ENCODE results near the gene ZFP3. TPM values are rescaled to one million over a fixed set of nuclear protein-coding genes. Genes with fewer than 3 reads are reported as not detected.

The ZFP3 gene
- total and polyA plus RNA-seq, 7 experiments from 2014 or later = 1.4 to 14.8 (median 3.7) TPM

DNA sequence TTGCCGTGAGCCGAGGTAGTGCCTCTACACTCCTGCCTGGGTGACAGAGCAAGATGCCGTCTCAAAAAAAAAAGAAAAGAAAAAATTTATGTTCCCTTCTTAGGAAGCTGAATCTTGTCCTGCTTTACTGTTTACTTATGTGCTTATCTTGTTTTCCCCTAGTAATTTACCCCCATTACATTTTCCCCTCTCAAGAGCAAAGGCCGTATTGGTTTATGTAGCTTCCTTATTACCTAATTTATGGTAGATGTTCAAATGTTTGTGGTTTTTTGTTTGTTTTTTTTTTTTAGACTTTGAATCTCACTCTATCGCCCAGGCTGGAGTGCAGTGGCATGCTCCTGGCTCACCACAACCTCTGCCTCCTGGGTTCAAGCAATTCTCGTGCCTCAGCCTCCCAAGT is 32.8 kb upstream of the ZFP3 start:
- H3K4me1 ChIP-seq (ENCODE audit: control insufficient read depth in 2 of 2, insufficient read depth in 2 of 2, low read length in 2 of 2) = peaks cover 45 to 61% of the 10 kb centered on the region in 2 donors
- no peaks in the 10 kb centered on the region for H3K27me3 ChIP-seq (ENCODE audit: control insufficient read depth in 2 of 2, insufficient read depth in 2 of 2, low read length in 2 of 2)
- Mint-ChIP-seq H3K4me3 (peak overlapping the region in 9 of 10 donors; percentile 26 to 65 (median 57)), H3K27ac (peak overlapping the region; percentile 58 to 99 (median 83)), H3K9me3 (peaks cover 0 to 1% (median 0%) of the 10 kb centered on the region in 11 donors), H3K27me3 (no peaks in the 10 kb centered on the region), H3K36me3 (peaks cover 0 to 35% (median 0%) of the 10 kb centered on the region in 5 donors), H3K4me1 (peaks cover 26 to 83% (median 70%) of the 10 kb centered on the region in 7 donors)
- DNase-seq (peak in 3 of 9 donors; percentile 14 to 23 (median 18)), ATAC-seq (no peak)
- H3K9me3 ChIP-seq (ENCODE audit: control insufficient read depth in 2 of 3, low read length in 3 of 3) = no peaks in the 10 kb centered on the region
- intact Hi-C loops (cut with micrococcal nuclease) = no loop called here
- H3K4me3 ChIP-seq (ENCODE audit: low read length) = no peak overlapping the region
- CTCF ChIA-PET = interaction anchor here (1.2 to 6.0 kb wide), 4 partner anchors 11 to 15 kb away, joined by 3 to 49 read pairs (median 12); partner anchors contain the start of gene SLC52A1
- no peaks in the 10 kb centered on the region for H3K36me3 ChIP-seq (ENCODE audit: control insufficient read depth in 2 of 3, insufficient read depth in 3 of 3, low read length in 3 of 3)
- no peak overlapping the region for H3K27ac ChIP-seq (ENCODE audit: low read depth, low read length)
- POLR2A ChIA-PET = interaction anchor here (0.6 to 1.0 kb wide), 6 partner anchors 14 to 469 kb away, joined by 3 to 4 read pairs (median 3); no protein-coding TSS in a partner anchor

DNA sequence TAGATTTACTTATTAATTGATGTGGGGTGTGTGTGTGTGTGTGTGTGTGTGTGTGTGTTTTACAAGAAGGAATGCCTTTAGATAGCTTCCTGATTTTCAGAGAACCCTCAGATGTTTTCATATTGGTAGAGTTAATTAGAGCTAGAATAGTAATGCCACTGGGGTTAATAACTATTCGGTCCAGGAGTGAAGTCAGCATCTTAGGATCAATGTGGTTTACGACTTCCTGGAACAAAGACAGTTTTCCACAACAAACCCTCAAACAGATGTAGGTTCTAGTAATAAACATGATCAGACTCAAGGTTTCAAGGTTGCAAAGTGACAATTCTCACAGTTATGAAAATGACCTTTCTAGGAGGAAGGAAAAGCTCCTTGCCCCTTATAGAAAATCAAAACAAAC is 30.8 kb upstream of the ZFP3 start:
- peak overlapping the region; percentile 65 to 99 (median 92) for H3K27ac Mint-ChIP-seq
- POLR2A ChIA-PET = interaction anchor here (0.6 to 1.0 kb wide), 3 partner anchors 21 to 102 kb away, joined by 3 read pairs; no protein-coding TSS in a partner anchor
- H3K4me3 Mint-ChIP-seq = peak overlapping the region in 8 of 10 donors; percentile 46 to 77 (median 52)
- H3K27ac ChIP-seq (ENCODE audit: low read depth, low read length) = no peak overlapping the region
- intact Hi-C loops (cut with micrococcal nuclease) = no loop called here
- ATAC-seq (no peak), DNase-seq (no peak)
- CTCF ChIA-PET = interaction anchor here (0.7 to 6.0 kb wide), 5 partner anchors 11 to 356 kb away, joined by 3 to 49 read pairs (median 7); no protein-coding TSS in a partner anchor
- peaks cover 44 to 61% of the 10 kb centered on the region in 2 donors for H3K4me1 ChIP-seq (ENCODE audit: control insufficient read depth in 2 of 2, insufficient read depth in 2 of 2, low read length in 2 of 2)
- peaks cover 20 to 75% (median 61%) of the 10 kb centered on the region in 7 donors for H3K4me1 Mint-ChIP-seq
- no peak overlapping the region for H3K4me3 ChIP-seq (ENCODE audit: low read length)
- H3K36me3 ChIP-seq (ENCODE audit: control insufficient read depth in 2 of 3, insufficient read depth in 3 of 3, low read length in 3 of 3) = no peaks in the 10 kb centered on the region
- peaks cover 0 to 1% (median 0%) of the 10 kb centered on the region in 11 donors for H3K9me3 Mint-ChIP-seq
- peaks cover 0 to 29% (median 0%) of the 10 kb centered on the region in 5 donors for H3K36me3 Mint-ChIP-seq
- no peaks in the 10 kb centered on the region for H3K27me3 Mint-ChIP-seq
- no peaks in the 10 kb centered on the region for H3K9me3 ChIP-seq (ENCODE audit: control insufficient read depth in 2 of 3, low read length in 3 of 3)
- no peaks in the 10 kb centered on the region for H3K27me3 ChIP-seq (ENCODE audit: control insufficient read depth in 2 of 2, insufficient read depth in 2 of 2, low read length in 2 of 2)

DNA sequence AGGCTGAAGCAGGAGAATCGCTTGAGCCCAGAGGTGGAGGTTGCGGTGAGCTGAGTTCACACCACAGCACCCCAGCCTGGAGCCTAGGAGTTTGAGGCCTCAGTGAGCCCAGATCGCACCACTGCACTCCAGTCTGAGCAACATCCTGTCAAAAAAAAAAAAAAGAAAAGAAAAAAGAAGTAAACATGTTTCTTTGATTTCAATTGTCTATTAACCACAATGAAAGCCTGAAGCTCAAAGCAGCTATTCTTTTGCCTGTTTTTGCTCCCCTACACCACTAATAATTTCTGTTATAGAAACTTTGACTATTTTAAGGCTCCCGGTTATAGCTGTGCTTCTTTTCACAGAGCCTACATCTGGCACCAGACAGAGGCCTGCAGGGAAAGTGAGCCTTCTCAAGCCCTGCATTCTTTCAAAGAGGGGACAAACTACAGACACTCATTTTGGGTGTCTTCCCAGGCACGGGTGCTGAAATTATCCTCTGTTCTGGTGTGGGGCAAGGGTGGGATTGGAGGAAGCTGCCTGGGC is 28.9 kb upstream of the ZFP3 start:
- Mint-ChIP-seq H3K9me3 (peaks cover 0 to 1% (median 0%) of the 10 kb centered on the region in 11 donors), H3K4me1 (peaks cover 10 to 58% (median 46%) of the 10 kb centered on the region in 7 donors), H3K27ac (peak overlapping the region; percentile 71 to 99 (median 95)), H3K27me3 (no peaks in the 10 kb centered on the region), H3K36me3 (peaks cover 0 to 25% (median 2%) of the 10 kb centered on the region in 5 donors), H3K4me3 (peak overlapping the region; percentile 36 to 72 (median 54))
- Histone ChIP-seq H3K9me3 (ENCODE audit: control insufficient read depth in 2 of 3, low read length in 3 of 3) (no peaks in the 10 kb centered on the region), H3K27me3 (ENCODE audit: control insufficient read depth in 2 of 2, insufficient read depth in 2 of 2, low read length in 2 of 2) (no peaks in the 10 kb centered on the region), H3K4me1 (ENCODE audit: control insufficient read depth in 2 of 2, insufficient read depth in 2 of 2, low read length in 2 of 2) (peaks cover 39 to 55% of the 10 kb centered on the region in 2 donors), H3K36me3 (ENCODE audit: control insufficient read depth in 2 of 3, insufficient read depth in 3 of 3, low read length in 3 of 3) (no peaks in the 10 kb centered on the region), H3K4me3 (ENCODE audit: low read length) (no peak overlapping the region), H3K27ac (ENCODE audit: low read depth, low read length) (peak overlapping the region; percentile 58)
- intact Hi-C loops (cut with micrococcal nuclease) = loop anchor here (1.0 to 2.0 kb wide), 3 partner anchors 13 to 19 kb away; no protein-coding TSS in a partner anchor
- DNase-seq (peak in 7 of 9 donors; percentile 67 to 84 (median 83)), ATAC-seq (peak; percentile 99)
- POLR2A ChIA-PET = interaction anchor here (0.7 to 2.5 kb wide), 15 partner anchors 11 to 906 kb away, joined by 3 to 18 read pairs (median 3); partner anchors contain the start of genes CAMTA2, PFN1, RNF167 and SLC25A11
- CTCF ChIA-PET = interaction anchor here (0.7 to 6.0 kb wide), 4 partner anchors 11 to 99 kb away, joined by 3 to 49 read pairs (median 12); no protein-coding TSS in a partner anchor

DNA sequence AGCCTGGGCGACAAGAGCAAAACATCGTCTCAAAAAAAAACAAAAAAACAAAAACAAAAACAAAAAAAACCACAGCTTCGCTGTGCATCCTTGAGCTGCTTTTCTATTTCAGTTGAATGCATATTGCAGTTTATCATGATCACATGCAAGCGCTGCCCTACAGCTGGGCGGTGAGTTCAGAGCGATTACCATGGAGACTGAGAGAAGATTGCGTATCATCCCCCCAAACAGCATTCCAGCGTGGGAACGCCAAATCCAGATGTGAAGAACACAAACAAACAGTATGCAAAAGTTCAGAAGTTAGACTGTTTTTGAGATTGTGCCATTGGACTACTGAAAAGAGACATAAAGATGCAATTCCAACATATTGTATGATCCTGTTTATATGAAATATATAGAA is 28.0 kb upstream of the ZFP3 start:
- ChIA-PET CTCF (interaction anchor here (0.6 to 6.0 kb wide), 5 partner anchors 11 to 59 kb away, joined by 3 to 49 read pairs (median 4); no protein-coding TSS in a partner anchor), POLR2A (interaction anchor here (0.6 to 2.5 kb wide), 10 partner anchors 10 to 194 kb away, joined by 3 to 18 read pairs (median 3); partner anchors contain the start of genes CAMTA2, PFN1, RNF167 and SLC25A11)
- H3K4me1 ChIP-seq (ENCODE audit: control insufficient read depth in 2 of 2, insufficient read depth in 2 of 2, low read length in 2 of 2) = peaks cover 35 to 46% of the 10 kb centered on the region in 2 donors
- no peaks in the 10 kb centered on the region for H3K9me3 ChIP-seq (ENCODE audit: control insufficient read depth in 2 of 3, low read length in 3 of 3)
- Mint-ChIP-seq H3K27me3 (no peaks in the 10 kb centered on the region), H3K9me3 (peaks cover 0 to 1% (median 0%) of the 10 kb centered on the region in 11 donors), H3K4me1 (peaks cover 7 to 49% (median 38%) of the 10 kb centered on the region in 7 donors), H3K36me3 (peaks cover 0 to 27% (median 4%) of the 10 kb centered on the region in 5 donors), H3K27ac (peak overlapping the region in 8 of 9 donors; percentile 72 to 99 (median 94)), H3K4me3 (no peak overlapping the region)
- DNase-seq (no peak), ATAC-seq (no peak)
- no peaks in the 10 kb centered on the region for H3K27me3 ChIP-seq (ENCODE audit: control insufficient read depth in 2 of 2, insufficient read depth in 2 of 2, low read length in 2 of 2)
- no peak overlapping the region for H3K27ac ChIP-seq (ENCODE audit: low read depth, low read length)
- intact Hi-C loops (cut with micrococcal nuclease) = no loop called here
- no peaks in the 10 kb centered on the region for H3K36me3 ChIP-seq (ENCODE audit: control insufficient read depth in 2 of 3, insufficient read depth in 3 of 3, low read length in 3 of 3)
- no peak overlapping the region for H3K4me3 ChIP-seq (ENCODE audit: low read length)

DNA sequence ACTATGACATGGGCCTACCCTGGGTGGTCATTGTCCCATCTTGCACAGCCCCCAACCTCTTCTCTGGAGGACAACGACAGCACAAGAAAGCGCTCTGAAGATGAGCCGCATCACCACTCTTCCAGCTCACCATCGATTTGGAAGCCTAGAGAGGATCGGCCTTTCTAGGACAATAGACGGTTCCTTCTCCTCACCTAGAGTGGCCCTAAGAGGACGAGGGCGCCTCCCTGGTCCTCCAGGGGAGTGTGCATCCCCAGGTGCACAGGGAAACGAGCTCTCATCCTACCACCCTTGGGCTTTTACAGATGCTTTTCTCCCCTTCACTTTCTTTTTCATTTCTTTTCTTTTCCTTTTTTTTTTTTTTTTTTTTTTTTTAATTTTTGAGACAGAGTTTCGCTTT is 22.7 kb upstream of the ZFP3 start:
- CTCF ChIA-PET = no interaction called here
- H3K27ac Mint-ChIP-seq = peak overlapping the region in 1 of 9 donors; percentile 20
- intact Hi-C loops (cut with micrococcal nuclease) = no loop called here

DNA sequence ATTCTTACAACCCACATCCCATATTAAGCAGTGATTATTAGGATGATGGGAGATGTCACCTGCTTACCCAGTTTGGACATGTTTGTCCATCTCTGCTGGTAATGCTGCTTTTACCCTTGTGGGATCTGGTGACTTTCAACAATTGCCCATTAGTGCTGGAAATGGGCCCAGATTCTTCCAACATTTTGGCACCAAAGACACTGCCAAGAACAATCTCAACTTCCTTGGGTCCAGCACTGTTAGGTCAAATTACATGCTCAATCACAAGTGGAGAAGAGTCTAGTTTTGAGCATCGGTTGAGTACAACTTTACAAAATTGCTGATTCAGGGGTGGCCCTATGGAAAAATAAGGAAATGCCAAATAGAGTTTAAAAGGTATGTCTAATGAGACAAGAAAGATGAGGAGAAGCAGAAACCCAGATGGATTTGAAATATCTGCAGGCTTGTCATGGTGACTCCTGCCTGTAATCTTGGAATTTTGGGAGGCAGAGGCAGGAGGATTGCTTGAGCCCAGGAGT is 13.0 kb upstream of the ZFP3 start:
- Histone ChIP-seq H3K36me3 (ENCODE audit: control insufficient read depth in 2 of 3, insufficient read depth in 3 of 3, low read length in 3 of 3) (no peaks in the 10 kb centered on the region), H3K9me3 (ENCODE audit: control insufficient read depth in 2 of 3, low read length in 3 of 3) (no peaks in the 10 kb centered on the region), H3K27me3 (ENCODE audit: control insufficient read depth in 2 of 2, insufficient read depth in 2 of 2, low read length in 2 of 2) (no peaks in the 10 kb centered on the region), H3K4me1 (ENCODE audit: control insufficient read depth in 2 of 2, insufficient read depth in 2 of 2, low read length in 2 of 2) (peaks cover 0 to 2% of the 10 kb centered on the region in 2 donors), H3K4me3 (ENCODE audit: low read length) (no peak overlapping the region), H3K27ac (ENCODE audit: low read depth, low read length) (no peak overlapping the region)
- peaks cover 0 to 7% (median 0%) of the 10 kb centered on the region in 5 donors for H3K36me3 Mint-ChIP-seq
- no peaks in the 10 kb centered on the region for H3K9me3 Mint-ChIP-seq
- CTCF ChIA-PET = no interaction called here
- POLR2A ChIA-PET = no interaction called here
- H3K4me3 Mint-ChIP-seq = no peak overlapping the region
- no peaks in the 10 kb centered on the region for H3K27me3 Mint-ChIP-seq
- no peak for ATAC-seq
- H3K27ac Mint-ChIP-seq = no peak overlapping the region
- H3K4me1 Mint-ChIP-seq = peaks cover 0 to 10% (median 7%) of the 10 kb centered on the region in 7 donors
- no peak for DNase-seq
- intact Hi-C loops (cut with micrococcal nuclease) = no loop called here

More for the DNA sequence above, 22.7 kb upstream of the ZFP3 start:
- Mint-ChIP-seq H3K36me3 (peaks cover 0 to 10% (median 6%) of the 10 kb centered on the region in 5 donors), H3K9me3 (peaks cover 0 to 2% (median 0%) of the 10 kb centered on the region in 11 donors), H3K4me1 (peaks cover 0 to 1% (median 0%) of the 10 kb centered on the region in 7 donors), H3K27me3 (no peaks in the 10 kb centered on the region), H3K4me3 (no peak overlapping the region)
- Histone ChIP-seq H3K36me3 (ENCODE audit: control insufficient read depth in 2 of 3, insufficient read depth in 3 of 3, low read length in 3 of 3) (no peaks in the 10 kb centered on the region), H3K27me3 (ENCODE audit: control insufficient read depth in 2 of 2, insufficient read depth in 2 of 2, low read length in 2 of 2) (no peaks in the 10 kb centered on the region), H3K9me3 (ENCODE audit: control insufficient read depth in 2 of 3, low read length in 3 of 3) (no peaks in the 10 kb centered on the region), H3K27ac (ENCODE audit: low read depth, low read length) (no peak overlapping the region), H3K4me3 (ENCODE audit: low read length) (no peak overlapping the region), H3K4me1 (ENCODE audit: control insufficient read depth in 2 of 2, insufficient read depth in 2 of 2, low read length in 2 of 2) (peaks cover 0 to 4% of the 10 kb centered on the region in 2 donors)
- ATAC-seq = no peak
- POLR2A ChIA-PET = no interaction called here
- DNase-seq = no peak
